GM20000 (cell line): ENCODE measurements around the gene LIM2.

Source experiments
- DNase-seq: peaks from one replicate; pipeline ENCODE4 v3.0.0; 2012; ENCODE audit warnings: low spot score
- CTCF ChIP-seq: IDR thresholded peaks from 2 replicates; pipeline ENCODE4 v1.5.1; 2012; ENCODE audit warnings: mild to moderate bottlenecking, control low read depth; ENCODE audit errors: extremely low read depth, missing control alignments

The LIM2 gene

DNA sequence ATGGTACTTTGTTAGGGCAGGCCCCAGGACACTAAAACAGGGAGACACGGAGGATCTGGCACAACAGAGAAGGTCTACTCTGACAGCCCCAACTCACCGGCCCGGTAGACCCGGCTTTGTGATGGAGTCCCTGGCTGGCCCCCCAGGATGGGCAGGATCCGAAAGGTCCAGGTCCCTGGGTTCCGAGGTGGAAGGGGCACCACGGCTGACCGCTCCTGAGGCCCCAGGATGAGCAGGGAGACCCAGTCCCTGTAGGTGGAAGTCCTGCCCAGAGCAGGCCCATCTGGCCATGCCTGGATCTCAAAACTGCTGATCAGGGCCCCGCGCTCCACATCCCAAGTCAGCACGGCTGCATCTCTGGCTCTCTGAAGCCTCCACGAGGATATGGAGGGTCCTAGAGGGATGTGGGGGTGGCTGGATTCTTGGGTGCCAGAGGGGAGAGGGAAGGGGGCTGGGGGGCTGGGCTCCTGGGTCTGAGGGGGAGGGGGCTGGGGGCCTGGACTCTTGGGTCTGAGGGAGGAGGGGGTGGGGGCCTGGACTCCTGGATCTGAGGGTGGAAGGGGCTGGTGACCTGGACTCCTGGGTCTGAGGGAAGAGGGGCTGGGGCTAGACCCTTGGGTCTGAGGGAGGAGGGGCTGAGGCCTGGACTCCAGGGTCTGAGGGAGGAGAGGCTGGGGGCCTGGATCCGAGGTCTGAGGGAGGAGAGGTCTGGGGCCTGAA is 50.5 kb downstream of the LIM2 start:
- DNase-seq, result no peak
- TF ChIP-seq CTCF, result no peak

- no peak for TF ChIP-seq CTCF
- no peak for DNase-seq
Measured at GRCh38 chr19:51333836-51334460, 53.8 kb downstream of the LIM2 start.

DNA sequence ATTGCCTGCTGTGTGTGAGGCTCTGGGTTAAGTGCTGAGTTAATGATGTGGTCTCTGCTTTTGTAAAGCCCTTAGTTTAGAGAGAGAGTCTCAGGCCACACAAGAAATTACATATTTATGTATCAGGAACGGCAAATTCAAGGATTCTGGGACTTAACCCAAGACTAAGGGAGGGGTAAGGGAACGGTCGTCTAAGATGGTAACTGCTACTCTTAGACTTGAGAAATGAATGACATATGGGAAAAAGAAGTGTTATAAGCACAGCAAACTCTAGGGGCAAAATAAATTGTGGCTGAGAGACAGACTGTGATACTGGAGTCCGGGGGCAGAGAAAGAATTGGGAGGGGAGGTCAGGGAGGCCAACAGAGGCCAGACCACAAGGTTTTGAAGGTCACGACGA is 56.1 kb downstream of the LIM2 start:
- TF ChIP-seq CTCF, result no peak
- DNase-seq, result no peak

DNA sequence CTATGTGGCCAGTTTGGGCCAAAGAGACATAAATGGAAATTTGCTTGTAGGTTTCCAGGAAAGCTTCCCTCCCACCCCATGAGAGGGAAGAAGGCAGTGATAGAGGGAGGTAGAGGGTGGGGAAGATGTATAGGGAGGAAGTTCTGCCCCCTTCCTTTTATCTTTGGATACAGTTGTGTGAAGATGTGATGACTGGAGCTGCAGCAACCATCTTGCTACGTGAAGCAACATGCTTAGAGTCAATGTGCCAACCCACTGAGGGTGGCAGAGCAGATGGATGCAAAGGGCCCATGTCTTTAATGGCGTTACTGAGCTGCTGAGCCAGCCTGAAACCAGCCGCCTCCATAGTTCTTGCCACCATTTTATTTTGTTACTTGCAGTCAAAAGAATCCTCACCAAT is 56.6 kb downstream of the LIM2 start:
- no peak for TF ChIP-seq CTCF

DNA sequence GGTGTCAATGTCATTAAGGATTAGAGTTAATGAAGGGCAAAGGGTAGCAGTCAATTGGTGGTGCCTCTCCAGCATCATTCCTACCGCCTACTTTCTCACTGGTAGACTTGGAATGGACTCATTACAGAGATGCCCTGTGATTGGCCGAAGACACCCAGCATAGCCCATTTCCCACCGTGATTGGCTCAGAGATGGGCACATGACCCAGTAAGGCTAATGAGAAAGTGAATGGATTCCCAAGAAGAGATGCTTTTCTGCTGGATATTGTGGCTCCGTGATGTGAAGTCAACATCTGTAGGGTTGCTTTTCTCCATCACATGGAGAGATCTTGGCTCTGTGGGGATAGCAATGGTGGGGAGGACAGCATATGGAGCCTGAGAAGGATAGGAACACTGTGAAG is 57.4 kb downstream of the LIM2 start:
- no peak for TF ChIP-seq CTCF
- DNase-seq, result no peak

More for the DNA sequence above, 56.6 kb downstream of the LIM2 start:
- DNase-seq, result no peak
